Measurements from ENCODE around the gene RPL36. TPM values are rescaled to one million over a fixed set of nuclear protein-coding genes. Genes with fewer than 3 reads are reported as not detected.

The RPL36 gene
- total RNA-seq, 1 experiment from 2014 or later, result 497 TPM

GRCh38 chr19:5680084-5680436 lies 10.0 kb upstream of the RPL36 start:
- BruUV-seq (replicated peaks), result TSS peak; percentile 81
- H3K9me3 Mint-ChIP-seq (ENCODE audit: low read depth, unreplicated experiment), result no peaks in the 10 kb centered on the region
- CTCF ChIA-PET, result no interaction called here
- peaks cover 9% of the 10 kb centered on the region for H3K27me3 Mint-ChIP-seq (ENCODE audit: unreplicated experiment)
- H3K4me1 Mint-ChIP-seq (ENCODE audit: low read depth, unreplicated experiment), result peaks cover 18% of the 10 kb centered on the region
- H3K36me3 Mint-ChIP-seq (ENCODE audit: insufficient read depth, unreplicated experiment), result peaks cover 42% of the 10 kb centered on the region
- H3K4me3 Mint-ChIP-seq (ENCODE audit: low read depth, unreplicated experiment), result peak overlapping the region; percentile 97
- intact Hi-C loops (cut with micrococcal nuclease; ENCODE audit: unreplicated experiment), result no loop called here
- peak overlapping the region; percentile 100 for H3K27ac Mint-ChIP-seq (ENCODE audit: unreplicated experiment)
- DNase-seq, result no peak
- TF ChIP-seq, protein P1, sequence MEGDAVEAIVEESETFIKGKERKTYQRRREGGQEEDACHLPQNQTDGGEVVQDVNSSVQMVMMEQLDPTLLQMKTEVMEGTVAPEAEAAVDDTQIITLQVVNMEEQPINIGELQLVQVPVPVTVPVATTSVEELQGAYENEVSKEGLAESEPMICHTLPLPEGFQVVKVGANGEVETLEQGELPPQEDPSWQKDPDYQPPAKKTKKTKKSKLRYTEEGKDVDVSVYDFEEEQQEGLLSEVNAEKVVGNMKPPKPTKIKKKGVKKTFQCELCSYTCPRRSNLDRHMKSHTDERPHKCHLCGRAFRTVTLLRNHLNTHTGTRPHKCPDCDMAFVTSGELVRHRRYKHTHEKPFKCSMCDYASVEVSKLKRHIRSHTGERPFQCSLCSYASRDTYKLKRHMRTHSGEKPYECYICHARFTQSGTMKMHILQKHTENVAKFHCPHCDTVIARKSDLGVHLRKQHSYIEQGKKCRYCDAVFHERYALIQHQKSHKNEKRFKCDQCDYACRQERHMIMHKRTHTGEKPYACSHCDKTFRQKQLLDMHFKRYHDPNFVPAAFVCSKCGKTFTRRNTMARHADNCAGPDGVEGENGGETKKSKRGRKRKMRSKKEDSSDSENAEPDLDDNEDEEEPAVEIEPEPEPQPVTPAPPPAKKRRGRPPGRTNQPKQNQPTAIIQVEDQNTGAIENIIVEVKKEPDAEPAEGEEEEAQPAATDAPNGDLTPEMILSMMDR (IDR thresholded peaks at IDR 0.05; ENCODE audit: unreplicated experiment), result no peak

DNA sequence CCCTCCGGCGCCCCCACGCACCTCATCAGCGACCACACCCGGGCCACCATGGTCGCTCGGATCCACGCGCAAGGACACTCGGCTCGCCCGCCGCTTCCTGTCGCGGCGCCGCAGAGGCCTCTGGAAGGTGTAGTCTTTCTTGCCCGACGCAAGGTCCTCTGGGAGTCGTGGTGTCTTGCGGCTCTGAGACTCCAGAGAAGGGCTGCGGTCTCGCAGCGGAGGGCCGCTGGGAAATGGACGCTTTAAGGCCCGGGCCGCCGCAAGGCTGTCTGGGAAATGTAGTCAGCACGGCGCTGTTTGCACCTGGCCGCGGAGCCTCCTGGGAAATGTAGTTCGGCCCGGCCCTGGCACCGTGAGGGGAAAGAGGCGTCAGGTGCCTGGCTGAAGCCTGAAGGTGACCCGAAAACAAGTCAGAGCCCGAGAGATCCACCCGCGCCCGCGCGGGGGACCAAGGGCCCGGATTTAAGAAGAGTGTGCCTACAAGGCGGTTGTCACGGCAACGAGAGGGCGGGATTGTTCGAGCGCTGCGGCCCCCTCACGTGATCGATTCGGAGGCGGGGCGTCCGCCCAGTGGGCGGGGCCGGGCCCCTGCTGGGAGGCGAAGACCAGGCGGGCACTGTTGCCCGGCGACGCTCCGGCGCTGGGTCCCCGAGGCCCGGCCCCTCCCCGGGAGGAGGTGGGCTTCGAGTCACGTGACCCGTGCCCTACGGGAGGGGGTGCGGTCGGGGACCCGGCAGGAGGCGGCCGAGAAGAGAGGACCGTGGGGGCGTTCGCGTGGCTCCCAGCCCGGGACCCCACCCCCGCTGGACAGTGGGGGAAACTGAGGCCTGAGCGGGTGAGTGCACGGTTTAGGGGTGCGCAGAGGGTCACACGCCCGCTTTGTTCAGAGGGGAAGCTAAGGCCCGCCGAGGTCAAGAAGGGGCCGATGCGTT lies 9.4 kb upstream of the RPL36 start, which contains the start of the genes HSD11B1L and MICOS13:
TSS of gene HSD11B1L (plus strand) at position 591 of the 932 bp plus-strand sequence. CDS start 3,806 bp downstream, outside the sequence.
TSS of gene MICOS13 (minus strand) at position 80 of the 932 bp plus-strand sequence. CDS start at position 50, 30 bp downstream.
- CTCF ChIA-PET, result no interaction called here
- H3K36me3 Mint-ChIP-seq (ENCODE audit: insufficient read depth, unreplicated experiment), result peaks cover 42% of the 10 kb centered on the region
- H3K27ac Mint-ChIP-seq (ENCODE audit: unreplicated experiment), result peak within 1 kb of the TSS; percentile 100
- peak within 1 kb of the TSS; percentile 97 for H3K4me3 Mint-ChIP-seq (ENCODE audit: low read depth, unreplicated experiment)
- H3K9me3 Mint-ChIP-seq (ENCODE audit: low read depth, unreplicated experiment), result no peaks in the 10 kb centered on the region
- intact Hi-C loops (cut with micrococcal nuclease; ENCODE audit: unreplicated experiment), result no loop called here
- TF ChIP-seq, protein P1 (IDR thresholded peaks at IDR 0.05; ENCODE audit: unreplicated experiment), result no peak
- BruUV-seq (replicated peaks), result no TSS peak
- peak; percentile 93 for DNase-seq
- peaks cover 9% of the 10 kb centered on the region for H3K27me3 Mint-ChIP-seq (ENCODE audit: unreplicated experiment)
- peaks cover 18% of the 10 kb centered on the region for H3K4me1 Mint-ChIP-seq (ENCODE audit: low read depth, unreplicated experiment)

GRCh38 chr19:5681391-5682106 lies 8.5 kb upstream of the RPL36 start:
- H3K27ac Mint-ChIP-seq (ENCODE audit: unreplicated experiment), result peak overlapping the region; percentile 71
- H3K9me3 Mint-ChIP-seq (ENCODE audit: low read depth, unreplicated experiment), result no peaks in the 10 kb centered on the region
- peaks cover 43% of the 10 kb centered on the region for H3K36me3 Mint-ChIP-seq (ENCODE audit: insufficient read depth, unreplicated experiment)

GRCh38 chr19:5682107-5682482 lies 8.0 kb upstream of the RPL36 start:
- CTCF ChIA-PET, result no interaction called here
- peaks cover 48% of the 10 kb centered on the region for H3K36me3 Mint-ChIP-seq (ENCODE audit: insufficient read depth, unreplicated experiment)
- TF ChIP-seq, protein P1 (IDR thresholded peaks at IDR 0.05; ENCODE audit: unreplicated experiment), result no peak
- H3K27me3 Mint-ChIP-seq (ENCODE audit: unreplicated experiment), result peaks cover 9% of the 10 kb centered on the region
- H3K27ac Mint-ChIP-seq (ENCODE audit: unreplicated experiment), result no peak overlapping the region
- H3K9me3 Mint-ChIP-seq (ENCODE audit: low read depth, unreplicated experiment), result no peaks in the 10 kb centered on the region
- peaks cover 18% of the 10 kb centered on the region for H3K4me1 Mint-ChIP-seq (ENCODE audit: low read depth, unreplicated experiment)
- no peak for DNase-seq
- H3K4me3 Mint-ChIP-seq (ENCODE audit: low read depth, unreplicated experiment), result peak overlapping the region; percentile 97
- intact Hi-C loops (cut with micrococcal nuclease; ENCODE audit: unreplicated experiment), result no loop called here
- no TSS peak for BruUV-seq (replicated peaks)

More at GRCh38 chr19:5681391-5682106, 8.5 kb upstream of the RPL36 start:
- intact Hi-C loops (cut with micrococcal nuclease; ENCODE audit: unreplicated experiment), result no loop called here
- no peak for DNase-seq
- Mint-ChIP-seq H3K27me3 (ENCODE audit: unreplicated experiment) (peaks cover 9% of the 10 kb centered on the region), H3K4me3 (ENCODE audit: low read depth, unreplicated experiment) (peak overlapping the region; percentile 97), H3K4me1 (ENCODE audit: low read depth, unreplicated experiment) (peaks cover 18% of the 10 kb centered on the region)
- no TSS peak for BruUV-seq (replicated peaks)
- CTCF ChIA-PET, result no interaction called here
- TF ChIP-seq, protein P1 (IDR thresholded peaks at IDR 0.05; ENCODE audit: unreplicated experiment), result no peak
